GM23338 (cell line): ENCODE measurements around the gene AGAP1. TPM values are rescaled to one million over a fixed set of nuclear protein-coding genes. Genes with fewer than 3 reads are reported as not detected.

ENCODE experiments used
- ATAC-seq: fragments of 200-7000 bp; cut with Tn5 transposase; 3 replicates; pipeline ENCODE4 v1.9.1; 2020
- DNase-seq: peaks from one replicate; pipeline ENCODE4 v3.0.0-alpha.2; 2015; ENCODE audit warnings: low spot score
- H2AFZ ChIP-seq: fragments of 200-600 bp; sonication (generic); 2 replicates; pipeline ENCODE4 v1.8.0; 2016; ENCODE audit warnings: antibody characterized with exemption, mild to moderate bottlenecking, moderate library complexity
- H3F3A ChIP-seq: fragments of 200-600 bp; sonication (generic); replicated peaks from 2 replicates; pipeline ENCODE4 v1.8.0; 2017; ENCODE audit warnings: antibody characterized with exemption, mixed run types, low read depth
- H3K27ac ChIP-seq: fragments of 200-600 bp; sonication (generic); 2 replicates; pipeline ENCODE4 v1.6.1; 2016; ENCODE audit warnings: low read depth
- H3K27me3 ChIP-seq: fragments of 200-600 bp; sonication (generic); 2 replicates; pipeline ENCODE4 v1.8.0; 2016; ENCODE audit warnings: mild to moderate bottlenecking, mixed run types, moderate library complexity; ENCODE audit not compliant: insufficient read depth
- H3K36me3 ChIP-seq: fragments of 200-600 bp; sonication (generic); 2 replicates; pipeline ENCODE4 v1.8.0; 2016; ENCODE audit warnings: mild to moderate bottlenecking; ENCODE audit not compliant: insufficient read depth
- H3K4me1 ChIP-seq: fragments of 200-600 bp; sonication (generic); 2 replicates; pipeline ENCODE4 v1.8.0; 2016; ENCODE audit warnings: mild to moderate bottlenecking, moderate library complexity; ENCODE audit not compliant: insufficient read depth
- H3K4me2 ChIP-seq: fragments of 200-600 bp; sonication (generic); 2 replicates; pipeline ENCODE4 v1.7.1; 2017; ENCODE audit warnings: mixed run types
- H3K4me3 ChIP-seq: fragments of 200-600 bp; sonication (generic); 2 replicates; pipeline ENCODE4 v1.6.1; 2016; ENCODE audit warnings: mixed run types
- H3K79me2 ChIP-seq: fragments of 200-600 bp; sonication (generic); replicated peaks from 2 replicates; pipeline ENCODE4 v1.8.0; 2017; ENCODE audit warnings: mild to moderate bottlenecking; ENCODE audit not compliant: insufficient read depth
- H3K9me2 ChIP-seq: fragments of 200-600 bp; sonication (generic); 2 replicates; pipeline ENCODE4 v1.8.0; 2017; ENCODE audit not compliant: insufficient read depth
- H4K20me1 ChIP-seq: fragments of 200-600 bp; sonication (generic); replicated peaks from 2 replicates; pipeline ENCODE4 v1.8.0; 2017; ENCODE audit warnings: mild to moderate bottlenecking; ENCODE audit not compliant: insufficient read depth
- H3K27ac Mint-ChIP-seq: 2 replicates; pipeline ENCODE4 v1.8.0; 2020; ENCODE audit warnings: inconsistent platforms, mild to moderate bottlenecking, moderate library complexity, mixed read lengths
- H3K27me3 Mint-ChIP-seq: 3 replicates; pipeline ENCODE4 v1.8.0; 2022; ENCODE audit warnings: low read depth, mild to moderate bottlenecking, moderate library complexity, mixed read lengths, inconsistent platforms; ENCODE audit not compliant: insufficient read depth, poor library complexity
- H3K36me3 Mint-ChIP-seq: 3 replicates; pipeline ENCODE4 v1.8.0; 2021; ENCODE audit warnings: low read depth, mild to moderate bottlenecking, inconsistent platforms, moderate library complexity, mixed read lengths
- H3K4me1 Mint-ChIP-seq: 3 replicates; pipeline ENCODE4 v1.8.0; 2020; ENCODE audit warnings: mild to moderate bottlenecking, inconsistent platforms, mixed read lengths
- H3K4me3 Mint-ChIP-seq: 3 replicates; pipeline ENCODE4 v1.8.0; 2021; ENCODE audit warnings: moderate library complexity, mild to moderate bottlenecking, inconsistent platforms, mixed read lengths
- H3K9me3 Mint-ChIP-seq: 3 replicates; pipeline ENCODE4 v1.8.0; 2020; ENCODE audit warnings: moderate library complexity, mild to moderate bottlenecking, inconsistent platforms, mixed read lengths
- CREB1 ChIP-seq: fragments of 250-450 bp; sonication (Bioruptor Pico); IDR thresholded peaks from 2 replicates; pipeline ENCODE4 v1.5.0; 2020; ENCODE audit warnings: low read depth, mild to moderate bottlenecking, moderate library complexity
- EZH2 ChIP-seq: fragments of 200-600 bp; sonication (generic); IDR thresholded peaks from one replicate; pipeline ENCODE4 v1.8.0; 2017; ENCODE audit warnings: antibody characterized with exemption, mild to moderate bottlenecking, low read depth; ENCODE audit not compliant: unreplicated experiment
- EZH2phosphoT487 ChIP-seq: fragments of 200-600 bp; sonication (generic); IDR thresholded peaks from one replicate; pipeline ENCODE4 v1.8.1; 2018; ENCODE audit warnings: antibody characterized with exemption; ENCODE audit not compliant: unreplicated experiment
- POLR2AphosphoS5 ChIP-seq: IDR thresholded peaks from 2 replicates; pipeline ENCODE4 v1.6.1; 2016; ENCODE audit warnings: antibody characterized with exemption, low read depth
- polyA plus RNA-seq: library from polyadenylated mRNA; unstranded; fragments of >200 nt; fragmentation: Nextera tagmentation; extraction: Ambion mirVana; gene quantifications from 2 replicates; pipeline ENCODE4 v1.2.1, GENCODE V29; 2016
- total RNA-seq: library from RNA; depleted of rRNA; stranded (reverse); fragments of >200 nt; shearing (Covaris generic); gene quantifications from 2 replicates; pipeline ENCODE4 v1.2.3, GENCODE V29; 2014
- TF ChIP-seq, protein P1 (sequence below), 2 experiments: fragments of 200-600 bp in 1 of 2; sonication (generic) in 1 of 2; conservative IDR thresholded peaks; 2 replicates each; pipeline versions ENCODE4 v1.5.1 to v1.6.1; 2016 to 2017; ENCODE audit warnings: antibody characterized with exemption in 2 of 2, low read depth in 2 of 2, mild to moderate bottlenecking in 2 of 2, moderate library complexity in 1 of 2
- TF ChIP-seq, protein P2 (sequence below): fragments of 250-450 bp; sonication (Bioruptor Pico); IDR thresholded peaks from 2 replicates; pipeline ENCODE4 v1.5.0; 2020; ENCODE audit warnings: mild to moderate bottlenecking, moderate library complexity

Gene AGAP1
- total and polyA plus RNA-seq, 2 experiments from 2014 or later = 13.3 to 27.9 TPM

DNA sequence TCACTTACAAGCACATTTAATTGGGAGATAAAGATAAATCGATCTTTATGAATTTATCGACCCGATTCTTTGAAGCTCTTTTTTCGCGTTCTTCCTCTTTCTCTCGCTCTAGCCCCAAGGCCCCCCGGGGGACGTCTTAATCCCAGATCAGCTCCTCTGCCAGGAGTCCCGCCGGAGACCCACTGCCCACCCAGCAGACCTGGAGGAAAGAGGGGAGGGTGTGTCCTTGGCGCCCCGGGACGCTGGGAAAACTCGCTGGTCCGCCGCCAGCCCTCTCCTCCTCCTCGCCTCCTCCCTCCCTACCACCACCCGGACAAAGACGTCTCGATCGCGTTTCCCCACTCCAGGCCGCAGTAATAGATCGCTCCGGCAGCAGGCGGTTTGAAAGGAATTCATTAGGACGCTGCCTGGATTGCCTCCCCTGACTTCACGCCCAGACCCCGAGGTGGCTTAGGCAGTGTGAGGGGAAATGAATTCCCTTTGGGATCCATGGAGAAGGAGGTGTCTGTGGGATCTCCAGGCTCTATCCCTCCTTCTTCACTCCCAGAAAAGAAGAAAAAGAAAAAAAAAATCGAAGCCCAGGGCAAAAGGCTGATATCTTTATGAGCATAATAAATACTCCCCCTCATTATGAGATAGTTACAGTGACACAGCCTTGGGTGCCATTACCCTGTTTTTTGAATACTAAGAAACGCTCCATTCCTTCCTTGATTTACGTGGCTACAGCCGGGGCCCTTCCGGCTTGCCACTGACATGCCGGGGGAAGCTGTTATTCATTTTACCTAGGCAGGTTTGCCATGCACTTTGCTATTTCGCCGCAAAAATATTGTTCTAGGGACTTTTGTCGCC is 676.1 kb downstream of the AGAP1 start:
- Histone ChIP-seq H4K20me1 (peaks cover 25% of the 10 kb centered on the region), H2AFZ (no peak overlapping the region), H3K4me3 (peak overlapping the region; percentile 69), H3K27ac (no peak overlapping the region), H3K27me3 (peaks cover 100% of the 10 kb centered on the region), H3K9me2 (no peaks in the 10 kb centered on the region), H3F3A (peaks cover 49% of the 10 kb centered on the region), H3K4me1 (peaks cover 75% of the 10 kb centered on the region), H3K4me2 (peak overlapping the region; percentile 73), H3K36me3 (no peaks in the 10 kb centered on the region), H3K79me2 (no peaks in the 10 kb centered on the region)
- DNase-seq = peak; percentile 58
- H3K9me3 Mint-ChIP-seq = peaks cover 2% of the 10 kb centered on the region; the same call in 1 of the 3 replicates
- TF ChIP-seq, protein P1, sequence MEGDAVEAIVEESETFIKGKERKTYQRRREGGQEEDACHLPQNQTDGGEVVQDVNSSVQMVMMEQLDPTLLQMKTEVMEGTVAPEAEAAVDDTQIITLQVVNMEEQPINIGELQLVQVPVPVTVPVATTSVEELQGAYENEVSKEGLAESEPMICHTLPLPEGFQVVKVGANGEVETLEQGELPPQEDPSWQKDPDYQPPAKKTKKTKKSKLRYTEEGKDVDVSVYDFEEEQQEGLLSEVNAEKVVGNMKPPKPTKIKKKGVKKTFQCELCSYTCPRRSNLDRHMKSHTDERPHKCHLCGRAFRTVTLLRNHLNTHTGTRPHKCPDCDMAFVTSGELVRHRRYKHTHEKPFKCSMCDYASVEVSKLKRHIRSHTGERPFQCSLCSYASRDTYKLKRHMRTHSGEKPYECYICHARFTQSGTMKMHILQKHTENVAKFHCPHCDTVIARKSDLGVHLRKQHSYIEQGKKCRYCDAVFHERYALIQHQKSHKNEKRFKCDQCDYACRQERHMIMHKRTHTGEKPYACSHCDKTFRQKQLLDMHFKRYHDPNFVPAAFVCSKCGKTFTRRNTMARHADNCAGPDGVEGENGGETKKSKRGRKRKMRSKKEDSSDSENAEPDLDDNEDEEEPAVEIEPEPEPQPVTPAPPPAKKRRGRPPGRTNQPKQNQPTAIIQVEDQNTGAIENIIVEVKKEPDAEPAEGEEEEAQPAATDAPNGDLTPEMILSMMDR (conservative IDR thresholded peaks at IDR 0.05; ENCODE audit: low read depth in 2 of 2) = no peak
- TF ChIP-seq EZH2phosphoT487 (peak; percentile 39), EZH2 (peak; percentile 61), CREB1 (CRISPR knock-in tag) (no peak)
- peaks cover 63% of the 10 kb centered on the region for H3K4me1 Mint-ChIP-seq
- H3K27me3 Mint-ChIP-seq = peaks cover 91% of the 10 kb centered on the region
- no peak overlapping the region for H3K27ac Mint-ChIP-seq
- peak overlapping the region; percentile 61 for H3K4me3 Mint-ChIP-seq
- peaks cover 14% of the 10 kb centered on the region for H3K36me3 Mint-ChIP-seq
- ATAC-seq = no peak; the same call in 2 of the 3 replicates

DNA sequence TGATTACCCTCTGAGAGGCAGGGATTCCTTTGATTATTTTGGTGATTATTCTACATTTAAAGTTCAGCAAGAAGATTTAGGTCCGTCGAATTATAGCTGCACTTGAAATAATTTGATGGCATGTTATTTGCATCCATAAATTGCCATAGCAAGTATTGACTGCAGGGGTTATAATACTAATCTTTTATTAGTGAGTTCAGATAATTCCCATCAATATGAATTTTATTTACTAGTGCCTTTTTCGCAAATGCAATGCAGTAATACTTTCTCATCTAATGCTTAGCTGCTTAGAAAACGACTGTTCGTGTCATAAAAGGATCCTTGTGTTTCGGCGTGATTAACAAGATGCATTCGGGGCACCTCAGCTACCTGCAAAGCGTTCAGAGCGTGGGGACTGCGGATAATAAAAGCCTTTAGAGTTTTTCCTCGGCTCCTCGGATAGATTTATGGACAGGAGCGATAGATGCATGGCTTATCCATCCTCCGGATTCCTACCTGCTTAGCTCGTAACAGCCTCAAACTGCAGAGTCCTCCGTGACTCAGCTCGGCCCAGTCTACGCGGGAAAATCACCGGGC is 676.8 kb downstream of the AGAP1 start:
- H2AFZ ChIP-seq = no peak overlapping the region
- H3K9me3 Mint-ChIP-seq = peaks cover 2% of the 10 kb centered on the region; the same call in 1 of the 3 replicates
- H3K9me2 ChIP-seq = no peaks in the 10 kb centered on the region
- H3K27me3 Mint-ChIP-seq = peaks cover 91% of the 10 kb centered on the region
- H3K4me1 ChIP-seq = peaks cover 75% of the 10 kb centered on the region
- H3K4me3 Mint-ChIP-seq = peak overlapping the region; percentile 61
- peaks cover 19% of the 10 kb centered on the region for H4K20me1 ChIP-seq
- H3K36me3 Mint-ChIP-seq = peaks cover 7% of the 10 kb centered on the region; the same call in 2 of the 3 replicates
- peaks cover 63% of the 10 kb centered on the region for H3K4me1 Mint-ChIP-seq
- peak overlapping the region; percentile 73 for H3K4me2 ChIP-seq
- peaks cover 42% of the 10 kb centered on the region for H3F3A ChIP-seq
- no peaks in the 10 kb centered on the region for H3K36me3 ChIP-seq
- no peak for ATAC-seq
- no peak for DNase-seq
- H3K27ac ChIP-seq = no peak overlapping the region
- H3K27ac Mint-ChIP-seq = no peak overlapping the region
- no peaks in the 10 kb centered on the region for H3K79me2 ChIP-seq
- H3K4me3 ChIP-seq = peak overlapping the region; percentile 69
- TF ChIP-seq POLR2AphosphoS5 (no peak), EZH2 (peak; percentile 84)
- TF ChIP-seq, protein P2, sequence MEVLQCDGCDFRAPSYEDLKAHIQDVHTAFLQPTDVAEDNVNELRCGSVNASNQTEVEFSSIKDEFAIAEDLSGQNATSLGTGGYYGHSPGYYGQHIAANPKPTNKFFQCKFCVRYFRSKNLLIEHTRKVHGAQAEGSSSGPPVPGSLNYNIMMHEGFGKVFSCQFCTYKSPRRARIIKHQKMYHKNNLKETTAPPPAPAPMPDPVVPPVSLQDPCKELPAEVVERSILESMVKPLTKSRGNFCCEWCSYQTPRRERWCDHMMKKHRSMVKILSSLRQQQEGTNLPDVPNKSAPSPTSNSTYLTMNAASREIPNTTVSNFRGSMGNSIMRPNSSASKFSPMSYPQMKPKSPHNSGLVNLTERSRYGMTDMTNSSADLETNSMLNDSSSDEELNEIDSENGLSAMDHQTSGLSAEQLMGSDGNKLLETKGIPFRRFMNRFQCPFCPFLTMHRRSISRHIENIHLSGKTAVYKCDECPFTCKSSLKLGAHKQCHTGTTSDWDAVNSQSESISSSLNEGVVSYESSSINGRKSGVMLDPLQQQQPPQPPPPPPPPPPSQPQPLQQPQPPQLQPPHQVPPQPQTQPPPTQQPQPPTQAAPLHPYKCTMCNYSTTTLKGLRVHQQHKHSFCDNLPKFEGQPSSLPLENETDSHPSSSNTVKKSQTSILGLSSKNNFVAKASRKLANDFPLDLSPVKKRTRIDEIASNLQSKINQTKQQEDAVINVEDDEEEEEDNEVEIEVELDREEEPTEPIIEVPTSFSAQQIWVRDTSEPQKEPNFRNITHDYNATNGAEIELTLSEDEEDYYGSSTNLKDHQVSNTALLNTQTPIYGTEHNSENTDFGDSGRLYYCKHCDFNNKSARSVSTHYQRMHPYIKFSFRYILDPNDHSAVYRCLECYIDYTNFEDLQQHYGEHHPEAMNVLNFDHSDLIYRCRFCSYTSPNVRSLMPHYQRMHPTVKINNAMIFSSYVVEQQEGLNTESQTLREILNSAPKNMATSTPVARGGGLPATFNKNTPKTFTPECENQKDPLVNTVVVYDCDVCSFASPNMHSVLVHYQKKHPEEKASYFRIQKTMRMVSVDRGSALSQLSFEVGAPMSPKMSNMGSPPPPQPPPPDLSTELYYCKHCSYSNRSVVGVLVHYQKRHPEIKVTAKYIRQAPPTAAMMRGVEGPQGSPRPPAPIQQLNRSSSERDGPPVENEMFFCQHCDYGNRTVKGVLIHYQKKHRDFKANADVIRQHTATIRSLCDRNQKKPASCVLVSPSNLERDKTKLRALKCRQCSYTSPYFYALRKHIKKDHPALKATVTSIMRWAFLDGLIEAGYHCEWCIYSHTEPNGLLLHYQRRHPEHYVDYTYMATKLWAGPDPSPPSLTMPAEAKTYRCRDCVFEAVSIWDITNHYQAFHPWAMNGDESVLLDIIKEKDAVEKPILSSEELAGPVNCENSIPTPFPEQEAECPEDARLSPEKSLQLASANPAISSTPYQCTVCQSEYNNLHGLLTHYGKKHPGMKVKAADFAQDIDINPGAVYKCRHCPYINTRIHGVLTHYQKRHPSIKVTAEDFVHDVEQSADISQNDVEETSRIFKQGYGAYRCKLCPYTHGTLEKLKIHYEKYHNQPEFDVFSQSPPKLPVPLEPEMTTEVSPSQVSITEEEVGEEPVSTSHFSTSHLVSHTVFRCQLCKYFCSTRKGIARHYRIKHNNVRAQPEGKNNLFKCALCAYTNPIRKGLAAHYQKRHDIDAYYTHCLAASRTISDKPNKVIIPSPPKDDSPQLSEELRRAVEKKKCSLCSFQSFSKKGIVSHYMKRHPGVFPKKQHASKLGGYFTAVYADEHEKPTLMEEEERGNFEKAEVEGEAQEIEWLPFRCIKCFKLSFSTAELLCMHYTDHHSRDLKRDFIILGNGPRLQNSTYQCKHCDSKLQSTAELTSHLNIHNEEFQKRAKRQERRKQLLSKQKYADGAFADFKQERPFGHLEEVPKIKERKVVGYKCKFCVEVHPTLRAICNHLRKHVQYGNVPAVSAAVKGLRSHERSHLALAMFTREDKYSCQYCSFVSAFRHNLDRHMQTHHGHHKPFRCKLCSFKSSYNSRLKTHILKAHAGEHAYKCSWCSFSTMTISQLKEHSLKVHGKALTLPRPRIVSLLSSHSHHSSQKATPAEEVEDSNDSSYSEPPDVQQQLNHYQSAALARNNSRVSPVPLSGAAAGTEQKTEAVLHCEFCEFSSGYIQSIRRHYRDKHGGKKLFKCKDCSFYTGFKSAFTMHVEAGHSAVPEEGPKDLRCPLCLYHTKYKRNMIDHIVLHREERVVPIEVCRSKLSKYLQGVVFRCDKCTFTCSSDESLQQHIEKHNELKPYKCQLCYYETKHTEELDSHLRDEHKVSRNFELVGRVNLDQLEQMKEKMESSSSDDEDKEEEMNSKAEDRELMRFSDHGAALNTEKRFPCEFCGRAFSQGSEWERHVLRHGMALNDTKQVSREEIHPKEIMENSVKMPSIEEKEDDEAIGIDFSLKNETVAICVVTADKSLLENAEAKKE (CRISPR knock-in tag) = no peak
- peaks cover 100% of the 10 kb centered on the region for H3K27me3 ChIP-seq
